Measurements from ENCODE around the gene CHP2.
"Not testable (repeated sequence)": the region's sequence is repeated elsewhere in the genome, so short reads cannot be mapped to it uniquely, and the experiment has no call there.

CHP2 gene

DNA sequence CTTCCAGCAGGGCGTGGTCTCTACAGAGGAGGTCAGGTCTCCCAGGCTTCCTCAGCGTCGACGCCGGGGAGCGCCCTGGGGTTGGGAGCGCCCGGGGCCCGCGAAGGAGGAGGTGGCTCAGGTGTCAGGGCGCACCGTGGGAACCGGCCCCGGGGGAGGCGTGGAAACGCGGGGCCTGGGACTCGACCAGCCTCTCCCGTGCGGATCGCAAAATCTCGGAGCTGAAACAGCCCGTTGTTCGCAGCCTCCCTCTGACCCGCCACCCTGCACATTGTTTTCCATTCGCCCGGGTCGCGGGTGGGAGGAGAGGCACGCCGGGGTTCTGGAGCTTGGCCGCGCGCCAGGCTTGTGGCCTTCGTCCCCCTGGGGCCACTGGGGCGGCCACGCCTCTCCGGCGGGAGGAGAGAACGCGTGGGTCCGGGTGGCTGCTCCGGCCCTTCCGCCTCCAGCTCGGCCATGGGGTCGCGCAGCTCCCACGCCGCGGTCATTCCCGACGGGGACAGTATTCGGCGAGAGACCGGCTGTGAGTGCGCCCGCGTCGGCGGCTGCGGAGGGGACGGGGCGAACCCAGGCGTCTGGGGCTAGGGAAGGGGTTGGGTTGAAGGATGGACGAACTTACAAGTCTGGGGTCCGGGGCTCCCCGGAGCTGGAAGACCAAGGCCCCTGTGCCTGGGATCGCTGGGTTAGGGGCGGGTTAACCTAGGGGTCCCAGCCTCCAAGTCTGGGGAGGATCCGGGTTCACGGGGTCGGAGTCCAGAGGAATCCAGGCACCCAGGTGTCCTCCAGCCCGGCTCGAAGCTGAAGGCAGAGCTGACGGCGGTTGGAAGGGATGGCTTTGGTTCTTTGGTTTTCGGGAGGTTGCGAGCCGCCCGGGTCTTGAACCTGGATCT lies at the start of gene CHP2:
Gene CHP2, plus strand, starts transcription at position 433 of the 890 bp plus-strand sequence. Its CDS starts 24 bp downstream, at position 457.
- no peak for DNase-seq (ENCODE audit: low spot score)

DNA sequence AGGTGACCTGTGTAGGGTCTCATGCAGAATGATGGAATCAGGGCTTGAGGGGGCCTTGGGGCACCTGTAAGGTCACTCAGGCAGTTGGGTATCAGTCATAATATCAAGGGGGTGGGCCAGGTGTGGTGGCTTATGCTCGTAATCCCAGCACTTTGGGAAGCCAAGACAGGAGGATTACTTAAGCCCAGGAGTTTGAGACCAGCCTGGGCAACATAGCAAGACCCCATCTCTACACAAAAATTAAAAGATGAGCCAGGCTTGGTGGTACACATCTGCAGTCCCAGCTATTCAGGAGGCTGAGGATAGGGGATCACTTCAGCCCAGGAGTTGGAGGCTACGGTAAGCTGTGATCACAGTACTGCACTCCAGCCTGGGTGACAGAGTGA lies 49.3 kb upstream of the CHP2 start:
- no peak for DNase-seq (ENCODE audit: low spot score)

- no peak for DNase-seq (ENCODE audit: low spot score)
Measured at GRCh38 chr16:23706439-23706838, 48.4 kb upstream of the CHP2 start.

DNA sequence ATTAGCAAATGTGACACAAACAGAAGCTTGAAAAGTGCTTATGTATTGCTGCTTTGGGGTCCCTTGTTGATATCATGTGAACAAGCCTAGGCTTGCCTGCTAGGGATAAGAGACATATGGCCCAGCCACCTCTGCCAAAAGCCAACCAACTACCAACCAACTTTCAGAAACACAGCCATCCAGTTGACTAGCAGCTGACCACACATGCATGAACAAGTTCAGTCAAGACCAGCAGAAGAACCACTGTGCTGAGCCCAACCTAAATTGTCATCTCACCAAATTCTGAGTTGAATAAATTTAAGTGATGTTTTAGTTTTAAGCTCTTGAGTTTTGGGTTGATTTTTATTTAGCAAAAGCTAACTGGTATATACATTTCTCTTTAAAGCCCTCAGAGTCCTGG lies 45.3 kb upstream of the CHP2 start:
- DNase-seq (ENCODE audit: low spot score): no peak

- DNase-seq (ENCODE audit: low spot score): no peak
Measured at GRCh38 chr16:23710008-23710407, 44.8 kb upstream of the CHP2 start.

GRCh38 chr16:23710504-23710903 lies 44.3 kb upstream of the CHP2 start:
- no peak for DNase-seq (ENCODE audit: low spot score)

GRCh38 chr16:23711785-23712184 lies 43.0 kb upstream of the CHP2 start:
- no peak for DNase-seq (ENCODE audit: low spot score)

DNA sequence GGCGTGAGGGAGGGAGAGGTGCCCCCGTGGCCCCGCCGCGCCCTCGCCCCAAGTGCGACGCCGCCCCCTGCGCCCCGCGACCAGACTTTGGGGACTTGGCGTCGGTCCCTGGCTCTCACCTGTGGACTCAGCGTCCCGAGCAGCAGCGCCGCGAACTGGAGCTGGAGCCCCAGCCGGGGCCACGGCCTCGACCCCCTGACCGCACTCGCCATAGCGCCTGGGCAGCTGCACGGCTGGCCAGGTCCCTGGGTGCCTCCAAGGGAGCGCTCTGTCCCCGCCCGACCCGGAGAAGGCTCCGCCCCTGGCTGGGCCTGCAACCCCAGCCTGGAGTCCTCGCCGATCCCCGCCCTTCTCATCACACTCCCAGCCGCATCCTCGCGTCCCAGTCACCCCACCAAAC lies 41.9 kb upstream of the CHP2 start, which contains the start of gene ERN2:
Gene ERN2, minus strand, starts transcription at position 247 of the 400 bp plus-strand sequence. Its CDS starts 35 bp downstream, at position 212.
- no peak for DNase-seq (ENCODE audit: low spot score)

GRCh38 chr16:23716484-23716883 lies 38.3 kb upstream of the CHP2 start:
- no peak for DNase-seq (ENCODE audit: low spot score)

DNA sequence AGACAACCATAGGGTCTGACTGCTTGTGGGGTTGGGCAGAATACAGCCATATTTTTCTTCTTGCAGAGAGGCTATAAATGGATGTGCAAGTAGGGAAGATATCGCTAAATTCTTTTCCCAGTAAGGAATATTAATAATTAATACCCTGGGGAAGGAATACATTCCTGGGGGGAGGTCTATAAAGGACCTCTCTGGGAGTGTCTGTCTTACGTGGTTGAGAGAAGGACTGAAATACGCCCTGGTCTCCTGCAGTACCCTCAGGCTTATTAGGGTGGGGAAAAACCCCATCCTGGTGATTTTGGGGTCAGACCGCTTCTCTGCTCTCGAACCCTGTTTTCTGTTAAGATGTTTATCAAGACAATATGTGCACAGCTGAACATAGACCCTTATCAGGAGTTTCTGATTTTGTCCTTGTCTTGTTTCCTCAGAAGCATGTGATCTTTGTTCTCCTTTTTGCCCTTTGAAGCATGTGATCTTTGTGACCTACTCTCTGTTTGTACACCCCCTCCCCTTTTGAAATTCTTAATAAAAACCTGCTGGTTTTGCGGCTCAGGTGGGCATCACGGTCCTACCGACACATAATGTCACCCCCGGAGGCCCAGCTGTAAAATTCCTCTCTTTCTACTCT lies 32.1 kb upstream of the CHP2 start:
- DNase-seq (ENCODE audit: low spot score): not testable (repeated sequence)

GRCh38 chr16:23724096-23724784 lies 30.6 kb upstream of the CHP2 start:
- no peak for DNase-seq (ENCODE audit: low spot score)

- DNase-seq (ENCODE audit: low spot score): no peak
Measured at GRCh38 chr16:23724785-23725131, 30.1 kb upstream of the CHP2 start.

DNA sequence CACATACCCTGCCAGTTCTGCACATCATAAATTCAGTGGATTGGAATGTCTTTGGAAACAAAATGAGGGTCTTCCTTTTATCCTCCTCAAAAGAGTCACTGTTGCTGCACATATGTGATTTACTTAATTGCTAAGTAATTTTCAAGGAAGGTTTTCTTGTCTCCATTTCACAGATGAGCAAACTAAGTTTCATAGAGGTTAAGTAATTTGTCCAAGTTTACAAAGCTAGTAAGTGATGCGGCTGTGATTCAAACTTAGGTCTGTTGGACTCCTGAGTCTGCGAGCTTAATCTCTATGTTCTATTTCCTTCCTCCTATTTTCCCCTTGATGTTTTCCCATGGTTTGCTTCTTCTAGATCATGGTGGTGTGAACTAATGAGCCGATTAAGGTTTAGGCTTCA lies 28.1 kb upstream of the CHP2 start:
- DNase-seq (ENCODE audit: low spot score): no peak

- DNase-seq (ENCODE audit: low spot score): no peak
Measured at GRCh38 chr16:23728112-23728477, 26.7 kb upstream of the CHP2 start.

DNA sequence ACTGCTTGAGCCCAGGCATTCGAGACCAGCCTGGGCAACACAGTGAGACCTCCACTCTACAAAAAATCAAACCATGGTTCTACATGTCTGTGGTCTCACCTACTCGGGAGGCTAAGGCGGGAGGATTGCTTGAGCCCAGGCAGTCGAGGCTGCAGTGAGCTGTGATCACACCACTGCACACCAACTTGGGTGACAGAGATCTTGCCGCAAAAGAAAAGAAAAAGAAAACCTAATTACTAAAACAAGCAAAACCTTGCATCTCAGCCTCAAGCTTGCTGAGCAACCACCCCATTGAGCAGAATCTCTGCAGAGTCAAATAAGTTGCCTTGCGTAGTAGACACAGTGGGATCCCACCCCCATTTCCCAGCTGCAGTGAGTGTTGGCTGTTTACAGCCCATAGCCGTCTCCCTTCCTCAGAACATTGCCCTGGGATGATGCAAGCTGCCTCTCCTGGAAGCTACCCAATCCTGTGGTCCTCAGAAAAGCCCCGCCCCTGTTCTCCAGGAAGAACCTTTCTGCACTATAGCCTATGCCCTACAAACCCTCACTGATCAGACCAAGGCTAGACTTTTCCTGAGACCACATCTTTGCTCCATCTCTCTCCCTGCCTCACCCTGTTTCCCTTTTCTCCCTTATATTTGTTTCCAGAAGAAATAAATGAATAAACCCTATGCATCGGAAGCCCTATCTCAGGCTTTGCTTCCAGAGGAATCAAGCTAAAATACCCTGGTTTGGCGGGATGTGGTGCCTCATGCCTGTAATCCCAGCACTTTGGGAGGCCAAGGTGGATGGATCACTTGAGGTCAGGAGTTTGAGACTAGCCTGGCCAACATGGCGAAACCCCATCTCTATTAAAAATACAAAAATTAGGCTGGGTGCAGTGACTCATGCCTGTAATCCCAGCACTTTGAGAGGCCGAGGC lies 25.1 kb upstream of the CHP2 start:
- no peak for DNase-seq (ENCODE audit: low spot score)

- DNase-seq (ENCODE audit: low spot score): no peak
Measured at GRCh38 chr16:23734176-23734893, 20.5 kb upstream of the CHP2 start.

DNA sequence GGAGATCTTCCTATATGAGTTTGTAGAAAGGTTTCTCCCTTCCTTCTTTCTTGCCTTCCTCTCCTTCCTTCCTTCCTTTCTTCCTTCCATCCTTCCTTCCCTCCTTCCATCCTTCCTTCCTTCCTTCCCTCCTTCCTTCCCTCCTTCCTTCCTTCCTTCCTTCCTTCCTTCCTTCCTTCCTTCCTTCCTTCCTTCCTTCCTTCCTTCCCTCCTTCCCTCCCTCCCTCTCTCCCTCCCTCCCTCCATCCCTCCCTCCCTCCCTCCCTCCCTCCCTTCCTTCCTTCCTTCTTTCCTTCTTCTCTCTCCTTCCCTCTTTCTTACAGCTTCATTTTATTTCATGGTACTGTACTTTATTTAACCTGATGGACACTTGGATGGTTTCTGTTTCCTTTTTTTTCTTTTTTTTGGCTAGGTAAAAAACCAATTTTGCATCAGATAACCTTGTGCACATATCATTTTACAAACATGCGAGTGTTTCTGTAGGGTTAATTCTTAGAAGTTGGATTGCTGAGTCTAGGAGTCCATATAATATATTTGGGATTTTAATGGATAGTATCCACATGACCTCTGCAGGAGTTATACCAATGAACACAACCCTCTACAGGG lies 17.3 kb upstream of the CHP2 start:
- not testable (repeated sequence) for DNase-seq (ENCODE audit: low spot score)

GRCh38 chr16:23739516-23739915 lies 15.3 kb upstream of the CHP2 start:
- no peak for DNase-seq (ENCODE audit: low spot score)

DNA sequence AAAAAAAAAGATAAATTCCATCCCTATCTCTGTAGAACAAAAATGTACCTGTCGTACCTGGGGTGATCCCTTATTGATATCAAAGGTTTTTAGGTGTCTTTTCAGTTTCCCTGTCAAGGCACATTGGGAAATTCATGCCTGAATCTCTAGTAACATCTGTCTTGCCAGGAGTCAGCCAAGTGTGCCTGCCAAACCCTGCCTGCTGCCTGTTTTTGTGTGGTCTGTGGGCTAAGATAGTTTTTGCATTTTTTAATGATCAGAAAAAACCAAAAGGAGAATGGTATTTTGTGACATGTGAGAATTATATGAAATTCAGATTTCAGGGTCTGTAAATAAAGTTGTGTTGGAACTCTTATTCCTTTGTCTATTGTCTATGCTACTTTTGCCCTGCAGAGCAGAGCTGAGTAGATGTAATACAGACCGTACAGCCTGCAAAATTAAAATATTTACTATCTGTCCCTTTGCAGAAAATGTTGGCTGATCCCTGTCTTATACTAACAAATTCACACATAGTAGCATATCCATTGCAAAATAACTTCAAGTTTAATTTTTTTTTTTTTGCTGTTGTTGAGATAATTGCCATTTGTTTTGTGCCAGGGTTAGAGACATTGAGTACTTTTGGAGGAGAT lies 13.0 kb upstream of the CHP2 start:
- DNase-seq (ENCODE audit: low spot score): no peak

DNA sequence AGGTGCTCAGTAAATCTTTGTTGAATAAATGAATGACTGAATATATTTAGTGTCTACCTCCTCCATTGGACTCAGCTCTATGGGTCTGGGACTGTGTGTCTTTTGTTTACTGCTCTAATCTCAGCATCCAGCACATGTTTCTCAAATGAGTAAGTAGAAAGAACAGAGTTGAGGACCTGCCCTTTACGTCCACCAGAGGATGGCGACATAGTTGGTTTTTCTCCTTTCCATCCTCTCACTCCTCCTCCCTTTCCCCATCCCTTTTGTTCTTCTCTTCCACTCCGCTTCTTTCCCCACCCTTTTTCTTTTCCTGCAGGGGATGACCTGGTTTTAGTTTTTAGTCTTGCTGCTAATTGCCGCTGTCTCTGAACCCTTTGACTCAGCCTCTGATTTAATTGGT lies 12.1 kb upstream of the CHP2 start:
- no peak for DNase-seq (ENCODE audit: low spot score)

Data from germinal center (tissue), 1 donor.